Left ventricle myocardium inferior (tissue), 1 donor: ENCODE measurements around the gene PRRX2. TPM values are rescaled to one million over a fixed set of nuclear protein-coding genes. Genes with fewer than 3 reads are reported as not detected.
"Not testable (repeated sequence)": the region's sequence is repeated elsewhere in the genome, so short reads cannot be mapped to it uniquely, and the experiment has no call there.

Experiments
- DNase-seq: peaks from one replicate; pipeline ENCODE4 v3.0.0-alpha.2; 2020
- H3K27ac ChIP-seq: fragments of 200-600 bp; replicated peaks from 2 replicates; pipeline ENCODE4 v1.8.0; 2021
- H3K27me3 ChIP-seq: fragments of 200-600 bp; 2 replicates; pipeline ENCODE4 v1.8.0; 2021; ENCODE audit warnings: low read depth
- H3K36me3 ChIP-seq: fragments of 200-600 bp; 2 replicates; pipeline ENCODE4 v1.8.0; 2021
- H3K4me1 ChIP-seq: fragments of 200-600 bp; 2 replicates; pipeline ENCODE4 v1.8.0; 2021
- H3K4me3 ChIP-seq: fragments of 200-600 bp; 2 replicates; pipeline ENCODE4 v1.8.0; 2021; ENCODE audit warnings: mild to moderate bottlenecking, moderate library complexity
- H3K9me3 ChIP-seq: fragments of 200-600 bp; replicated peaks from 2 replicates; pipeline ENCODE4 v1.8.0; 2021
- CTCF ChIP-seq: fragments of 200-600 bp; IDR thresholded peaks from 2 replicates; pipeline ENCODE4 v1.8.0; 2021; ENCODE audit warnings: antibody characterized with exemption, mild to moderate bottlenecking, borderline replicate concordance
- intact Hi-C: fragments of 100-400 bp; cut with micrococcal nuclease; formaldehyde crosslinking; loops from one replicate; pipeline ENCODE4 v1.11.0; 2022
- total RNA-seq: library from RNA; stranded (reverse); fragmentation: NEBNext Ultra II Directional; extraction: Animal tissue kit (Norgen Biotek cat#: 25700); gene quantifications from one replicate; pipeline ENCODE4 v1.2.1, GENCODE V29; 2021
- donor health status: DM: no; HTN: yes; CAD: no; lungs with severe emphysema.

PRRX2 gene
- total RNA-seq, 1 donor from 2014 or later, result 0.85 TPM

- Histone ChIP-seq H3K36me3 (no peaks in the 10 kb centered on the region), H3K27me3 (peaks cover 3% of the 10 kb centered on the region), H3K4me1 (no peaks in the 10 kb centered on the region), H3K9me3 (no peaks in the 10 kb centered on the region), H3K4me3 (no peak overlapping the region), H3K27ac (no peak overlapping the region)
- DNase-seq, result no peak
- intact Hi-C loops, result no loop called here
- no peak for TF ChIP-seq CTCF
These were observed 79.8 kb downstream of the PRRX2 start for GRCh38 chr9:129745200-129745599.

- Histone ChIP-seq H3K4me3 (no peak overlapping the region), H3K36me3 (no peaks in the 10 kb centered on the region), H3K27ac (no peak overlapping the region), H3K9me3 (no peaks in the 10 kb centered on the region), H3K27me3 (peaks cover 13% of the 10 kb centered on the region), H3K4me1 (no peaks in the 10 kb centered on the region)
- intact Hi-C loops, result no loop called here
- no peak for TF ChIP-seq CTCF
- DNase-seq, result no peak
These were observed 80.8 kb downstream of the PRRX2 start for GRCh38 chr9:129746092-129746777.

- no peak overlapping the region for H3K27ac ChIP-seq
- TF ChIP-seq CTCF, result no peak
- no peak for DNase-seq
- no peaks in the 10 kb centered on the region for H3K9me3 ChIP-seq
- H3K27me3 ChIP-seq, result peaks cover 20% of the 10 kb centered on the region
- no peak overlapping the region for H3K4me3 ChIP-seq
- H3K4me1 ChIP-seq, result peaks cover 18% of the 10 kb centered on the region
- no peaks in the 10 kb centered on the region for H3K36me3 ChIP-seq
- intact Hi-C loops, result no loop called here
These were observed 82.8 kb downstream of the PRRX2 start for GRCh38 chr9:129748249-129748648.

GRCh38 chr9:129749052-129749451 is 83.6 kb downstream of the PRRX2 start:
- intact Hi-C loops, H3K9me3 ChIP-seq, H3K4me3 ChIP-seq, H3K36me3 ChIP-seq, H3K27ac ChIP-seq, DNase-seq: not testable (repeated sequence)
- peaks cover 20% of the 10 kb centered on the region for H3K27me3 ChIP-seq
- peaks cover 20% of the 10 kb centered on the region for H3K4me1 ChIP-seq

- Histone ChIP-seq H3K9me3 (no peaks in the 10 kb centered on the region), H3K27me3 (peaks cover 20% of the 10 kb centered on the region), H3K4me3 (no peak overlapping the region), H3K36me3 (no peaks in the 10 kb centered on the region), H3K4me1 (peaks cover 20% of the 10 kb centered on the region), H3K27ac (no peak overlapping the region)
- TF ChIP-seq CTCF, result no peak
- no peak for DNase-seq
- intact Hi-C loops, result no loop called here
These were observed 84.1 kb downstream of the PRRX2 start for GRCh38 chr9:129749575-129749974.

GRCh38 chr9:129750013-129750638 is 84.7 kb downstream of the PRRX2 start:
- Histone ChIP-seq H3K27ac (no peak overlapping the region), H3K4me3 (no peak overlapping the region), H3K9me3 (no peaks in the 10 kb centered on the region), H3K4me1 (peaks cover 20% of the 10 kb centered on the region), H3K36me3 (no peaks in the 10 kb centered on the region), H3K27me3 (peaks cover 20% of the 10 kb centered on the region)
- no peak for TF ChIP-seq CTCF
- intact Hi-C loops, result no loop called here
- DNase-seq, result no peak
